MG63 (cell line): Measurements from ENCODE around the gene GPR15LG. TPM values are rescaled to one million over a fixed set of nuclear protein-coding genes. Genes with fewer than 3 reads are reported as not detected.
"Not testable (repeated sequence)": the region's sequence is repeated elsewhere in the genome, so short reads cannot be mapped to it uniquely, and the experiment has no call there.

Experiments used
- DNase-seq: peaks from one replicate; pipeline ENCODE4 v3.0.0-alpha.2; 2020
- H3K27me3 ChIP-seq: fragments of 250-450 bp; sonication (Bioruptor Pico); 2 replicates; pipeline ENCODE4 v1.5.1; 2020; ENCODE audit warnings: mild to moderate bottlenecking, moderate library complexity
- H3K36me3 ChIP-seq: fragments of 250-450 bp; sonication (Bioruptor Pico); 2 replicates; pipeline ENCODE4 v1.5.1; 2020; ENCODE audit warnings: mild to moderate bottlenecking, moderate library complexity
- H3K4me3 ChIP-seq: fragments of 250-450 bp; sonication (Bioruptor Pico); 2 replicates; pipeline ENCODE4 v1.5.1; 2020; ENCODE audit warnings: mild to moderate bottlenecking, moderate library complexity
- H3K9me3 ChIP-seq: fragments of 250-450 bp; sonication (Bioruptor Pico); 2 replicates; pipeline ENCODE4 v1.5.1; 2020; ENCODE audit warnings: mild to moderate bottlenecking, moderate library complexity
- total RNA-seq: library from RNA; depleted of rRNA; stranded (reverse); fragments of >200 nt; shearing (Covaris generic); gene quantifications from 2 replicates; pipeline ENCODE4 v1.2.3, GENCODE V29; 2014; ENCODE audit warnings: low replicate concordance; rRNA removed

Gene GPR15LG
- total RNA-seq, result not detected in 2 replicates

GRCh38 chr10:84173501-84173929 lies at the start of gene GPR15LG:
Gene GPR15LG (plus strand): TSS chr10:84173801. CDS start chr10:84173852, 51 bp downstream.
- H3K4me3 ChIP-seq, result no peak within 1 kb of the TSS
- no peak for DNase-seq
- H3K36me3 ChIP-seq, result no peaks in the 10 kb centered on the region
- no peaks in the 10 kb centered on the region for H3K27me3 ChIP-seq
- H3K9me3 ChIP-seq, result no peaks in the 10 kb centered on the region

GRCh38 chr10:84125910-84126784 lies 47.5 kb upstream of the GPR15LG start:
- H3K27me3 ChIP-seq, DNase-seq, H3K36me3 ChIP-seq, H3K9me3 ChIP-seq, H3K4me3 ChIP-seq: not testable (repeated sequence)

GRCh38 chr10:84126785-84127167 lies 46.8 kb upstream of the GPR15LG start:
- Histone ChIP-seq H3K27me3 (no peaks in the 10 kb centered on the region; the same call in 1 of the 2 replicates), H3K9me3 (no peaks in the 10 kb centered on the region)

GRCh38 chr10:84135836-84136235 lies 37.8 kb upstream of the GPR15LG start:
- Histone ChIP-seq H3K36me3 (no peaks in the 10 kb centered on the region), H3K9me3 (no peaks in the 10 kb centered on the region), H3K27me3 (no peaks in the 10 kb centered on the region), H3K4me3 (no peak overlapping the region)
- no peak for DNase-seq

More at GRCh38 chr10:84126785-84127167, 46.8 kb upstream of the GPR15LG start:
- no peak for DNase-seq
- Histone ChIP-seq H3K36me3 (no peaks in the 10 kb centered on the region), H3K4me3 (no peak overlapping the region)

GRCh38 chr10:84137811-84138210 lies 35.8 kb upstream of the GPR15LG start:
- no peaks in the 10 kb centered on the region for H3K9me3 ChIP-seq
- DNase-seq, result no peak
- H3K36me3 ChIP-seq, result peaks cover 15% of the 10 kb centered on the region
- no peak overlapping the region for H3K4me3 ChIP-seq
- no peaks in the 10 kb centered on the region for H3K27me3 ChIP-seq

- peak; percentile 36 for DNase-seq
- peak overlapping the region; percentile 94 for H3K4me3 ChIP-seq
- H3K9me3 ChIP-seq, result no peaks in the 10 kb centered on the region
- no peaks in the 10 kb centered on the region for H3K27me3 ChIP-seq
- peaks cover 23% of the 10 kb centered on the region for H3K36me3 ChIP-seq
Measured at GRCh38 chr10:84138478-84139125, 35.0 kb upstream of the GPR15LG start.

GRCh38 chr10:84139126-84140035 lies 34.2 kb upstream of the GPR15LG start, which contains the start of gene GHITM:
Gene GHITM (plus strand): TSS chr10:84139509. CDS start chr10:84141501, 1,992 bp downstream.
- Histone ChIP-seq H3K9me3 (no peaks in the 10 kb centered on the region), H3K36me3 (peaks cover 30% of the 10 kb centered on the region), H3K4me3 (peak within 1 kb of the TSS; percentile 94), H3K27me3 (no peaks in the 10 kb centered on the region)
- DNase-seq, result peak; percentile 95

- no peaks in the 10 kb centered on the region for H3K27me3 ChIP-seq
- H3K36me3 ChIP-seq, result peaks cover 37% of the 10 kb centered on the region
- H3K9me3 ChIP-seq, result no peaks in the 10 kb centered on the region
- H3K4me3 ChIP-seq, result peak overlapping the region; percentile 94
- peak; percentile 13 for DNase-seq
Measured at GRCh38 chr10:84140036-84140379, 33.6 kb upstream of the GPR15LG start.

- H3K36me3 ChIP-seq, result peaks cover 83% of the 10 kb centered on the region
- H3K9me3 ChIP-seq, result no peaks in the 10 kb centered on the region
- no peak for DNase-seq
- H3K4me3 ChIP-seq, result no peak overlapping the region
- no peaks in the 10 kb centered on the region for H3K27me3 ChIP-seq
Measured at GRCh38 chr10:84147347-84147746, 26.3 kb upstream of the GPR15LG start.

GRCh38 chr10:84148006-84148597 lies 25.5 kb upstream of the GPR15LG start:
- not testable (repeated sequence) for DNase-seq, H3K27me3 ChIP-seq, H3K4me3 ChIP-seq, H3K9me3 ChIP-seq
- peaks cover 83% of the 10 kb centered on the region for H3K36me3 ChIP-seq

- no peak for DNase-seq
- Histone ChIP-seq H3K36me3 (peaks cover 79% of the 10 kb centered on the region), H3K4me3 (no peak overlapping the region), H3K9me3 (no peaks in the 10 kb centered on the region), H3K27me3 (no peaks in the 10 kb centered on the region)
Measured at GRCh38 chr10:84149854-84150253, 23.7 kb upstream of the GPR15LG start.

GRCh38 chr10:84152769-84153168 lies 20.8 kb upstream of the GPR15LG start:
- H3K4me3 ChIP-seq, result no peak overlapping the region
- no peak for DNase-seq
- peaks cover 64% of the 10 kb centered on the region for H3K36me3 ChIP-seq
- H3K9me3 ChIP-seq, result no peaks in the 10 kb centered on the region
- H3K27me3 ChIP-seq, result no peaks in the 10 kb centered on the region

GRCh38 chr10:84155521-84155920 lies 18.1 kb upstream of the GPR15LG start:
- H3K4me3 ChIP-seq, result no peak overlapping the region
- H3K27me3 ChIP-seq, result no peaks in the 10 kb centered on the region
- DNase-seq, result no peak
- H3K9me3 ChIP-seq, result no peaks in the 10 kb centered on the region
- H3K36me3 ChIP-seq, result peaks cover 41% of the 10 kb centered on the region

GRCh38 chr10:84156009-84156408 lies 17.6 kb upstream of the GPR15LG start:
- peaks cover 36% of the 10 kb centered on the region for H3K36me3 ChIP-seq
- no peak for DNase-seq
- H3K9me3 ChIP-seq, result no peaks in the 10 kb centered on the region
- no peaks in the 10 kb centered on the region for H3K27me3 ChIP-seq
- H3K4me3 ChIP-seq, result no peak overlapping the region

GRCh38 chr10:84156768-84157167 lies 16.8 kb upstream of the GPR15LG start:
- DNase-seq, result peak; percentile 26
- no peak overlapping the region for H3K4me3 ChIP-seq
- peaks cover 28% of the 10 kb centered on the region for H3K36me3 ChIP-seq
- H3K9me3 ChIP-seq, result no peaks in the 10 kb centered on the region
- H3K27me3 ChIP-seq, result no peaks in the 10 kb centered on the region

- no peak for DNase-seq
- H3K36me3 ChIP-seq, result peaks cover 17% of the 10 kb centered on the region
- no peak overlapping the region for H3K4me3 ChIP-seq
- no peaks in the 10 kb centered on the region for H3K9me3 ChIP-seq
- no peaks in the 10 kb centered on the region for H3K27me3 ChIP-seq
Measured at GRCh38 chr10:84158061-84158460, 15.5 kb upstream of the GPR15LG start.
